ENCODE measurements around the gene GJB2. TPM values are rescaled to one million over a fixed set of nuclear protein-coding genes. Genes with fewer than 3 reads are reported as not detected.

GJB2 gene
- total RNA-seq, 1 experiment from 2014 or later = 12.9 TPM

GRCh38 chr13:20197361-20197834, 4.7 kb upstream of the GJB2 start:
- POLR2A ChIA-PET = interaction anchor here (0.6 to 1.7 kb wide), 6 partner anchors 173 to 817 kb away, joined by 3 to 7 read pairs (median 4); no protein-coding TSS in a partner anchor
- TF ChIP-seq CTCF (IDR thresholded peaks at IDR 0.05; ENCODE audit: unreplicated experiment) = peak; percentile 67
- no peaks in the 10 kb centered on the region for H3K9me3 Mint-ChIP-seq (ENCODE audit: unreplicated experiment)
- no TSS peak for BruUV-seq (replicated peaks)
- no peak overlapping the region for H3K27ac Mint-ChIP-seq (ENCODE audit: low read depth, unreplicated experiment)
- no peak overlapping the region for H3K4me3 Mint-ChIP-seq (ENCODE audit: unreplicated experiment)
- DNase-seq (ENCODE audit: unreplicated experiment) = peak; percentile 59
- no peaks in the 10 kb centered on the region for H3K27me3 Mint-ChIP-seq (ENCODE audit: insufficient read depth, unreplicated experiment)
- CTCF ChIA-PET = interaction anchor here (0.5 to 2.4 kb wide), 47 partner anchors 8 to 1281 kb away, joined by 3 to 21 read pairs (median 4); no protein-coding TSS in a partner anchor
- no peaks in the 10 kb centered on the region for H3K36me3 Mint-ChIP-seq (ENCODE audit: insufficient read depth, unreplicated experiment)
- intact Hi-C loops (cut with micrococcal nuclease) = loop anchor here (1.0 to 5.0 kb wide), 7 partner anchors 157 to 730 kb away; partner anchors contain the start of gene IL17D
- peaks cover 24% of the 10 kb centered on the region for H3K4me1 Mint-ChIP-seq (ENCODE audit: insufficient read depth, unreplicated experiment)

DNA sequence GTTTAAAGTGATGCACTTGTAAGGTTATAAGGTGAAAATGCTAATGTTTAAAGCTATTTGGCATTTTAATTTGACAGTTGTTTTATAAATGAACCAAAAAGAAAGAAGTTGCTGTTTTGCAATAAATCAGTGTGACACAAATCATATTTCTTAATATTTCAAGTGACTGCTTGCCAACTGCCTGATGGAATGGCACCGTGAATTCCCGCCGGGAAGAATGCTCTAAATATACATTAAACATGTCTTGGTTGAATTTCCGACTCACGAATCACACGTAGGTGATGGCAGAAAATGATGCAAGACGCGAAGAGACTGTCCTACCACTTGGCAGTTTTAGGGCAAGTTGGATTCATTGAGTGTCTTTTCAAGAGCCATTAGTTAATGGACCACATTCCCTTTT, 3.1 kb upstream of the GJB2 start:
- ChIA-PET CTCF (interaction anchor here (0.7 to 2.4 kb wide), 7 partner anchors 10 to 298 kb away, joined by 3 to 21 read pairs (median 7); no protein-coding TSS in a partner anchor), POLR2A (interaction anchor here (0.6 to 0.8 kb wide), 2 partner anchors 138 to 626 kb away, joined by 3 to 5 read pairs; no protein-coding TSS in a partner anchor)
- no TSS peak for BruUV-seq (replicated peaks)
- H3K4me1 Mint-ChIP-seq (ENCODE audit: insufficient read depth, unreplicated experiment) = peaks cover 34% of the 10 kb centered on the region
- no peaks in the 10 kb centered on the region for H3K27me3 Mint-ChIP-seq (ENCODE audit: insufficient read depth, unreplicated experiment)
- intact Hi-C loops (cut with micrococcal nuclease) = loop anchor here (2.0 to 5.0 kb wide), 5 partner anchors 159 to 732 kb away; partner anchors contain the start of gene IL17D
- no peak overlapping the region for H3K27ac Mint-ChIP-seq (ENCODE audit: low read depth, unreplicated experiment)
- H3K36me3 Mint-ChIP-seq (ENCODE audit: insufficient read depth, unreplicated experiment) = no peaks in the 10 kb centered on the region
- DNase-seq (ENCODE audit: unreplicated experiment) = peak; percentile 37
- no peak overlapping the region for H3K4me3 Mint-ChIP-seq (ENCODE audit: unreplicated experiment)
- no peaks in the 10 kb centered on the region for H3K9me3 Mint-ChIP-seq (ENCODE audit: unreplicated experiment)
- no peak for TF ChIP-seq CTCF (IDR thresholded peaks at IDR 0.05; ENCODE audit: unreplicated experiment)

GRCh38 chr13:20193907-20194631, 1.3 kb upstream of the GJB2 start:
- Mint-ChIP-seq H3K27ac (ENCODE audit: low read depth, unreplicated experiment) (no peak overlapping the region), H3K4me1 (ENCODE audit: insufficient read depth, unreplicated experiment) (peaks cover 41% of the 10 kb centered on the region), H3K27me3 (ENCODE audit: insufficient read depth, unreplicated experiment) (no peaks in the 10 kb centered on the region), H3K36me3 (ENCODE audit: insufficient read depth, unreplicated experiment) (no peaks in the 10 kb centered on the region), H3K9me3 (ENCODE audit: unreplicated experiment) (no peaks in the 10 kb centered on the region), H3K4me3 (ENCODE audit: unreplicated experiment) (no peak overlapping the region)
- POLR2A ChIA-PET = no interaction called here
- CTCF ChIA-PET = interaction anchor here (0.7 to 2.0 kb wide), 4 partner anchors 8 to 732 kb away, joined by 3 to 8 read pairs (median 3); no protein-coding TSS in a partner anchor
- no peak for DNase-seq (ENCODE audit: unreplicated experiment)
- intact Hi-C loops (cut with micrococcal nuclease) = loop anchor here (5.0 kb wide), 1 partner anchor 1283 kb away; no protein-coding TSS in a partner anchor
- TF ChIP-seq CTCF (IDR thresholded peaks at IDR 0.05; ENCODE audit: unreplicated experiment) = no peak
- BruUV-seq (replicated peaks) = no TSS peak

DNA sequence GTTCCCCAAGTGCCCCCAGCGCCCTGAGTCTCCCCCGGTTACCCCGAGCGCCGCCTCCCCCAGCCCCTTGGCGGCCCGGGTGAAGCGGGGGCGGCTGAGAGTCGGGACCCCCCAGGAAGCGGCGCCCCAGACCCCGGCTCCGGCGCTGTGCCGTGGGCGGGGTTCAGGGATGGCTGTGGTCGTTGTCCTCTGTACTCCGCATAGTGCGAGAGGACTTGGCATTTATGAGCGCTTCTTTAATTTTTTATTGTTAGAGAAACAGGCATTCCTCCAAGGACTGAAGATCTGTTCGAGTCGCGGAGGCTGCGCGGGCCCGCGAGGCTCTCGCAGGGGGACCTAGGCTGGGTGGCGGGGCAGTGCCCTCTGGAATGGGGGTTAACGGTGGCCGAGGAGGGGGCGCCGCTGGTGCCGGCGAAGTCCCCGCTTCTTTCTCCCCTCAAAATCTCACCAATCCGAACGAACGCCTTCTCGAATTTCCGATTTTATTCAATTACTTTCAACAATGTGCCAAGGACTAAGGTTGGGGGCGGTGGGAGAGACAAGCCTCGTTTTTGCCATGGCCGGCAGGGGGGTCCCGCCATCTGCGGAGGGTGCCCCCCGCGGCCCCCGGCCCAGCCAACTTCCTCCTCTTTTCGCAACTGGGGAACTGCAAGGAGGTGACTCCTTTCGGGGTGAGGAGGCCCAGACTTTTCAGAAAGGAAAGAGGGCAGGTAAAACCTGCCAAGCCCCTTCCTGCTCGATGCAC, 596 bp upstream of the GJB2 start:
- intact Hi-C loops (cut with micrococcal nuclease) = loop anchor here (5.0 kb wide), 1 partner anchor 1284 kb away; no protein-coding TSS in a partner anchor
- Mint-ChIP-seq H3K9me3 (ENCODE audit: unreplicated experiment) (no peaks in the 10 kb centered on the region), H3K27ac (ENCODE audit: low read depth, unreplicated experiment) (no peak overlapping the region), H3K36me3 (ENCODE audit: insufficient read depth, unreplicated experiment) (no peaks in the 10 kb centered on the region), H3K4me3 (ENCODE audit: unreplicated experiment) (peak overlapping the region; percentile 74), H3K27me3 (ENCODE audit: insufficient read depth, unreplicated experiment) (no peaks in the 10 kb centered on the region), H3K4me1 (ENCODE audit: insufficient read depth, unreplicated experiment) (peaks cover 41% of the 10 kb centered on the region)
- no peak for DNase-seq (ENCODE audit: unreplicated experiment)
- TF ChIP-seq CTCF (IDR thresholded peaks at IDR 0.05; ENCODE audit: unreplicated experiment) = no peak
- ChIA-PET CTCF (interaction anchor here (0.7 kb wide), 1 partner anchor 186 kb away, joined by 3 read pairs; no protein-coding TSS in a partner anchor), POLR2A (no interaction called here)
- no TSS peak for BruUV-seq (replicated peaks)

Data from MCF 10A (cell line).